Nephron (organoid): ENCODE data around the gene RNF130.

Experiments used
- H3K27ac Mint-ChIP-seq, 3 experiments: 2 replicates each; pipeline ENCODE4 v1.8.0; 2020; ENCODE audit warnings: mixed read lengths in 3 of 3, mild to moderate bottlenecking in 2 of 3, moderate library complexity in 1 of 3
- H3K27me3 Mint-ChIP-seq: 2 replicates; pipeline ENCODE4 v1.8.0; 2021; ENCODE audit warnings: low read depth, mild to moderate bottlenecking, moderate library complexity, mixed read lengths
- H3K36me3 Mint-ChIP-seq: 2 replicates; pipeline ENCODE4 v1.8.0; 2020; ENCODE audit warnings: low read depth, mixed read lengths
- H3K4me1 Mint-ChIP-seq: 2 replicates; pipeline ENCODE4 v1.8.0; 2020; ENCODE audit warnings: mixed read lengths
- H3K4me3 Mint-ChIP-seq, 3 experiments: 2 replicates each; pipeline ENCODE4 v1.8.0; 2020; ENCODE audit warnings: mild to moderate bottlenecking in 3 of 3, mixed read lengths in 3 of 3, moderate library complexity in 2 of 3
- H3K9me3 Mint-ChIP-seq: 2 replicates; pipeline ENCODE4 v1.8.0; 2020; ENCODE audit warnings: mixed read lengths
- CTCF ChIP-seq, 3 experiments: fragments of 200-600 bp; sonication (generic); IDR thresholded peaks; one replicate each; pipeline ENCODE4 v1.5.0; 2021; ENCODE audit warnings: antibody characterized with exemption in 3 of 3; ENCODE audit not compliant: unreplicated experiment in 3 of 3

Gene RNF130

GRCh38 chr5:180034564-180034963 is 37.0 kb downstream of the RNF130 start:
- Mint-ChIP-seq H3K36me3 (peaks cover 94% of the 10 kb centered on the region), H3K9me3 (peaks cover 53% of the 10 kb centered on the region), H3K4me3 (no peak overlapping the region), H3K27me3 (no peaks in the 10 kb centered on the region), H3K4me1 (no peaks in the 10 kb centered on the region), H3K27ac (no peak overlapping the region)
- no peak for TF ChIP-seq CTCF (IDR thresholded peaks at IDR 0.05; ENCODE audit: unreplicated experiment in 3 of 3)

- Mint-ChIP-seq H3K9me3 (peaks cover 10% of the 10 kb centered on the region), H3K36me3 (peaks cover 51% of the 10 kb centered on the region), H3K27ac (no peak overlapping the region), H3K27me3 (no peaks in the 10 kb centered on the region), H3K4me1 (no peaks in the 10 kb centered on the region), H3K4me3 (no peak overlapping the region)
- TF ChIP-seq CTCF (IDR thresholded peaks at IDR 0.05; ENCODE audit: unreplicated experiment in 3 of 3): no peak
These were observed 44.0 kb downstream of the RNF130 start for GRCh38 chr5:180027459-180028089.

- TF ChIP-seq CTCF (IDR thresholded peaks at IDR 0.05; ENCODE audit: unreplicated experiment in 3 of 3): no peak
- Mint-ChIP-seq H3K9me3 (peaks cover 9% of the 10 kb centered on the region), H3K36me3 (peaks cover 51% of the 10 kb centered on the region), H3K4me3 (no peak overlapping the region), H3K27ac (peak overlapping the region in 2 of 3 experiments; percentile 7 to 12), H3K4me1 (no peaks in the 10 kb centered on the region), H3K27me3 (no peaks in the 10 kb centered on the region)
These were observed 44.7 kb downstream of the RNF130 start for GRCh38 chr5:180026734-180027458.

DNA sequence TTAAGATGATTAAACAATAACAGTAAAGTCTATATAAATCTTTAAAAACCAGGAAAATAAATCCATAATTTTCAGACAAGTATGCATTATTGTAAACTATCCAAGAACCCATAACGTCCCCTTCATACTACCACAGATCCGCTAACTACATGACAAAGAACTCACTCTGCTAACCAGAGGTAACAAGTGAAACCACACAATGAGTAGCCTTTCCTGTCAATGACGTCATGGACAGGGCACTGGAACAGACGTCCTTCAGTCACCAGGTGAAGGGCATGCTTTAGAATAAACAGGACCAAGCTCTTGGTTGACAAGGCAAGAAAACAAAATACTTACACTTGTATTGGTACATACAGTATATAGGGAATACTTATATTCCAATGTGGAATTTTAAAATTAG is 45.2 kb downstream of the RNF130 start:
- peaks cover 51% of the 10 kb centered on the region for H3K36me3 Mint-ChIP-seq
- no peak for TF ChIP-seq CTCF (IDR thresholded peaks at IDR 0.05; ENCODE audit: unreplicated experiment in 3 of 3)
- H3K4me3 Mint-ChIP-seq: no peak overlapping the region
- H3K27ac Mint-ChIP-seq: peak overlapping the region in 1 of 3 experiments; percentile 12
- no peaks in the 10 kb centered on the region for H3K27me3 Mint-ChIP-seq
- peaks cover 8% of the 10 kb centered on the region for H3K9me3 Mint-ChIP-seq
- H3K4me1 Mint-ChIP-seq: no peaks in the 10 kb centered on the region

GRCh38 chr5:180021900-180022299 is 49.7 kb downstream of the RNF130 start:
- Mint-ChIP-seq H3K9me3 (peaks cover 27% of the 10 kb centered on the region), H3K4me3 (no peak overlapping the region), H3K4me1 (no peaks in the 10 kb centered on the region), H3K27ac (no peak overlapping the region), H3K36me3 (peaks cover 79% of the 10 kb centered on the region), H3K27me3 (no peaks in the 10 kb centered on the region)
- no peak for TF ChIP-seq CTCF (IDR thresholded peaks at IDR 0.05; ENCODE audit: unreplicated experiment in 3 of 3)

DNA sequence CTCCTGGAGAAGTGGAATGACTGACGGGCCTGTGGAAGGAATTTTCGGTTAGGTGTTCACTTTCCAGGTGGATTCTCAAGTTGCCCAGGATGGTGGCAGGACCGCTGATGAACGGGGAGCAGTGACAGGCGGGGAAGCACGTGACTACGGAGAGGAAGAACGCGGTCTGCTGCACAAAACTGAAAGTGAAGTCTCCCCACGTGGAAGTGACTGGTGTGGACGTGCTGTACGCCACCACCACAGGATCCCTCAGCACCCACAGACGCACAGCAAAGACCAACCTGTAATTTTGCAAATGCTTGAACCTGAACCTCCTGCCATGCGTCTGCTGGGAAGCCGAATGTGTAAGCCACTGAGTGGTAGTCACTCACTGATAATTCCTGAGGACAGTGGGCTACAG is 51.4 kb downstream of the RNF130 start:
- Mint-ChIP-seq H3K4me1 (no peaks in the 10 kb centered on the region), H3K27ac (no peak overlapping the region), H3K9me3 (peaks cover 27% of the 10 kb centered on the region), H3K4me3 (no peak overlapping the region), H3K27me3 (no peaks in the 10 kb centered on the region), H3K36me3 (peaks cover 94% of the 10 kb centered on the region)
- TF ChIP-seq CTCF (IDR thresholded peaks at IDR 0.05; ENCODE audit: unreplicated experiment in 3 of 3): no peak
